ENCODE data around the gene SH3BP2.

SH3BP2 gene

DNA sequence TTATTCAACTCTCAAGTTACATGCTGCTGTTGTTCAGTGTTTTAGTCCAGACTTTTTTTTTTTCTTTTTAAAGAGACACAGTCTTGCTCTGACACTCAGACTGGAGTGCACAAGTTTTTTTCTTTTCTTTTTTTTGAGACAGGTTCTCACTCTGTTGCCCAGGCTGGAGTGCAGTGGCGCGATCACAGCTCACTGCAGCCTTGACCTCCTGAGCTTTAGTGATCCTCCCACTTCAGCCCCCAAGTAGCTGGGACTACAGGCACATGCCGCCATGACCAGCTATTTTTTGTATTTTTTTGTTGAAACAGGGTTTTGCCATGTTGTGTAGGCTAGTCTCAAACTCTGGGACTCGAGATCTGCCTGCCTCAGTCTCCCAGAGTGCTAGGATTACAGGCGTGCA is 62.7 kb downstream of the SH3BP2 start:
- H3K4me1 ChIP-seq: no peaks in the 10 kb centered on the region
- no peak for DNase-seq
- H3K4me3 ChIP-seq (ENCODE audit: low read depth, low read length): no peak overlapping the region
- TF ChIP-seq, protein P1, sequence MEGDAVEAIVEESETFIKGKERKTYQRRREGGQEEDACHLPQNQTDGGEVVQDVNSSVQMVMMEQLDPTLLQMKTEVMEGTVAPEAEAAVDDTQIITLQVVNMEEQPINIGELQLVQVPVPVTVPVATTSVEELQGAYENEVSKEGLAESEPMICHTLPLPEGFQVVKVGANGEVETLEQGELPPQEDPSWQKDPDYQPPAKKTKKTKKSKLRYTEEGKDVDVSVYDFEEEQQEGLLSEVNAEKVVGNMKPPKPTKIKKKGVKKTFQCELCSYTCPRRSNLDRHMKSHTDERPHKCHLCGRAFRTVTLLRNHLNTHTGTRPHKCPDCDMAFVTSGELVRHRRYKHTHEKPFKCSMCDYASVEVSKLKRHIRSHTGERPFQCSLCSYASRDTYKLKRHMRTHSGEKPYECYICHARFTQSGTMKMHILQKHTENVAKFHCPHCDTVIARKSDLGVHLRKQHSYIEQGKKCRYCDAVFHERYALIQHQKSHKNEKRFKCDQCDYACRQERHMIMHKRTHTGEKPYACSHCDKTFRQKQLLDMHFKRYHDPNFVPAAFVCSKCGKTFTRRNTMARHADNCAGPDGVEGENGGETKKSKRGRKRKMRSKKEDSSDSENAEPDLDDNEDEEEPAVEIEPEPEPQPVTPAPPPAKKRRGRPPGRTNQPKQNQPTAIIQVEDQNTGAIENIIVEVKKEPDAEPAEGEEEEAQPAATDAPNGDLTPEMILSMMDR (IDR thresholded peaks at IDR 0.05; ENCODE audit: low read depth, low read length): no peak
- H3K36me3 ChIP-seq: peaks cover 6% of the 10 kb centered on the region; the same call in 1 of the 2 replicates
- H3K9me3 ChIP-seq: no peaks in the 10 kb centered on the region
- no peaks in the 10 kb centered on the region for H3K27me3 ChIP-seq

DNA sequence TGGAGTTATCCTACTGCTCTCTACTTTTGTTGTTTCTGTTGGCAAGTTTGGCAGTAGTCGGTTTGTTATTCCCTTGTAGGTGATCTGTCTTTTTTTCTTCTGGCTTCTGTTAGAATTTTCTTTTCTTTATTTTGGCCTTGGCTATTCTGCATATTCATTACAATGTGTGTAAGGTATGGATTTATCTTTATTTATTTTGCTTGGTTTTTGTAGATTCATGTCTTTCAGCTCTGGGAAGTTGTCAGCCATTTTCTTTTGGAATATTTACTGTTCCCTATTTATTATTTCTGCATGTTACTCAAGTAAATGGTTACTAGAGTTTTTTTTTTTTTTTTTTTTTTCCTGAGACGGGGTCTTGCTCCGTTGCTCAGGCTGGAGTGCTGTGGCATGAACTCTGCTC is 63.4 kb downstream of the SH3BP2 start:
- peaks cover 6% of the 10 kb centered on the region; the same call in 1 of the 2 replicates for H3K36me3 ChIP-seq

DNA sequence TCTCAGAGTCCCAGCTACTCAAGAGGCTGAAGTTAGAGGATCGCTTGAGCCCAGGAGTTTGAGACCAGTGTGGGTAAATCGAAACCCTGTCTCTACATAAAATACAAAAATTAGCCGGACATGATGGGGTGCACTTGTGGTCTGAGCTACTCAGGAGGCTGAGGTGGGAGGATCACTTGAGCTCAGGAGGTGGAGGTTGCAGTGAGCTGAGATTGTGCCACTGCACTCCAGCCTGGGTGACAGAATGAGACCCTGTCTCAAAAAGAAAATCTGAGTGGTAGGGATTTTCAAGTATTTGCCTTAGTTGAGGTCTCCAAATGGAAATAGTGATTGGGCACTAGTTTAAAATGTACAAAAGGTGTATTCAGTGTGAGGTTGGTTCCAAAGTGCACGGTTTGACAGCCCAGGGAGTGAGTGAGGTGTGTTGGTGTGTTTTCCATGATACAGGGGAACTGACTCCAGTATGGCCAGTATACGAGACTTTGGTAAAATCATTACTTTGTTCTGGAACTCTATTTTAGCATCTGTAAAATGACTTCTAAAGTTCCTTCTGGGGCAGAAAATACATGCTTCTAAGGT is 64.6 kb downstream of the SH3BP2 start:
- H3K9me3 ChIP-seq: no peaks in the 10 kb centered on the region
- DNase-seq: no peak
- H3K4me1 ChIP-seq: peaks cover 5% of the 10 kb centered on the region; the same call in 1 of the 2 replicates
- H3K36me3 ChIP-seq: peaks cover 6% of the 10 kb centered on the region; the same call in 1 of the 2 replicates
- H3K27me3 ChIP-seq: no peaks in the 10 kb centered on the region
- H3K4me3 ChIP-seq (ENCODE audit: low read depth, low read length): no peak overlapping the region
- TF ChIP-seq, protein P1 (IDR thresholded peaks at IDR 0.05; ENCODE audit: low read depth, low read length): no peak

More for the DNA sequence above, 63.4 kb downstream of the SH3BP2 start:
- TF ChIP-seq, protein P1 (IDR thresholded peaks at IDR 0.05; ENCODE audit: low read depth, low read length): no peak
- no peak for DNase-seq
- no peaks in the 10 kb centered on the region for H3K27me3 ChIP-seq
- H3K4me1 ChIP-seq: no peaks in the 10 kb centered on the region
- H3K4me3 ChIP-seq (ENCODE audit: low read depth, low read length): no peak overlapping the region
- H3K9me3 ChIP-seq: no peaks in the 10 kb centered on the region

DNA sequence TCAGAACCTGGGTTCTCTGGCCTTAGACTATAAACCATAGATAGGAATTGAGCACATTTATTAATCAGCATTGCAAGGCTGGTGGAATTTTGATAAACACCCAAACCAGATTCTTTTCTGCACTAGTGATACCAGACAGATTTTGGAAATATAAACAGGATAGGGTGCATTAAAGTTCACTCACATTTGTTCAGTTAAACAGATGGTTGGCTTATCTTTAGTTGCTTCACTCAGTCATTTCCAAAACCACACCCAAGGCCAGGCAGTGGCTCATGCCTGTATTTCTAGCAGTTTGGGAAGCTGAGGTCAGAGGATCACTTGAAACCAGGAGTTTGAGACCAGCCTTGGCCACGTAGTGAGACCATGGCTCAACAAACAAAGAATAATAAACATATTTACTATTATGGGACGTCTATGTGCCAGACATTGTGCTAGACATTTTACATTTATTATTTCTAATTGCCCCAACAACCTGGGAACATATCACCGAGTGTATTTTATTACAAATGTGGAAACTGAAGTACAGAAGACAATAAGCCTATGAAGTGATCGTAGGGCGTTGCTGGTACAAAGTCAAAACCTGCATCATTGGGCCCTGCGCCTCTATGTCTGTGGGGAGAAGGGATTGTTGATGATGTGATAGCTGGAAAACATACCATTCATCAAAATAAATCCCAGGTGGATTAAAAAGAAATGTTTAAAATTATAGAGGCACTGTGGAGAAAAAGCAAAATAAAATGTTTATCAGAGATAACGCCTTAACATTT is 65.7 kb downstream of the SH3BP2 start:
- Histone ChIP-seq H3K4me1 (peaks cover 5% of the 10 kb centered on the region; the same call in 1 of the 2 replicates), H3K9me3 (no peaks in the 10 kb centered on the region), H3K36me3 (peaks cover 6% of the 10 kb centered on the region; the same call in 1 of the 2 replicates), H3K4me3 (ENCODE audit: low read depth, low read length) (no peak overlapping the region), H3K27me3 (no peaks in the 10 kb centered on the region)
- TF ChIP-seq, protein P1 (IDR thresholded peaks at IDR 0.05; ENCODE audit: low read depth, low read length): no peak
- no peak for DNase-seq

DNA sequence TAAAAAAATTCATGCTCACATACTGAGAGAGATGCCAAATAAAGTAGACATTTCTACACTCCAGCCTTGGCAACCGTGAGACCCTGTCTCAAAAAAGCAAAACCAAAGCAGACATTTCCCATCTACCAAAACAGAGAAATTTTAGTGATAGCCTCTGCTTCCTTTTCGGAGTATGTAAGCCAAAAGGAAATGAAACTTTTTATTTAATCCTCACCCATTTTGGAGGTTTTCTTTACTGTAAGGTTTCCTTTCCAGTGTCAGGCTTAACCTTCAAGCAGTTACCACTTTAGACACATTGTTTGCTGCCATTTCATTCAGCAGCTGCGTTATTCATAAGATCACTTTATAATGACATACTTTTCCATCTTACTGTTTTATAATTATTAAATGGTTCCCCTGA is 66.6 kb downstream of the SH3BP2 start:
- DNase-seq: no peak
- Histone ChIP-seq H3K4me3 (ENCODE audit: low read depth, low read length) (no peak overlapping the region), H3K27me3 (no peaks in the 10 kb centered on the region), H3K9me3 (no peaks in the 10 kb centered on the region), H3K4me1 (peaks cover 5% of the 10 kb centered on the region; the same call in 1 of the 2 replicates), H3K36me3 (peaks cover 6% of the 10 kb centered on the region; the same call in 1 of the 2 replicates)
- TF ChIP-seq, protein P1 (IDR thresholded peaks at IDR 0.05; ENCODE audit: low read depth, low read length): no peak
